Endometrial microvascular endothelial cells (primary cell): ENCODE measurements around the gene ARHGEF40. TPM values are rescaled to one million over a fixed set of nuclear protein-coding genes. Genes with fewer than 3 reads are reported as not detected.

Experiments
- in situ Hi-C: cut with HindIII; loops from 2 replicates; pipeline ENCODE4 v1.10.0; 2017; ENCODE audit warnings: low sequenced_read_pairs, low pct_unique_long_range_greater_than_20kb; ENCODE audit errors: inconsistent ontology term
- total RNA-seq: library from RNA; depleted of rRNA; stranded (reverse); fragments of >200 nt; gene quantifications from one replicate; pipeline ENCODE4 v1.2.3, GENCODE V29; 2015; ENCODE audit errors: inconsistent ontology term

The ARHGEF40 gene
- total RNA-seq, 1 donor from 2014 or later = 2.9 TPM

GRCh38 chr14:21091821-21092272 lies 21.7 kb downstream of the ARHGEF40 start:
- in situ Hi-C loops = no loop called here

DNA sequence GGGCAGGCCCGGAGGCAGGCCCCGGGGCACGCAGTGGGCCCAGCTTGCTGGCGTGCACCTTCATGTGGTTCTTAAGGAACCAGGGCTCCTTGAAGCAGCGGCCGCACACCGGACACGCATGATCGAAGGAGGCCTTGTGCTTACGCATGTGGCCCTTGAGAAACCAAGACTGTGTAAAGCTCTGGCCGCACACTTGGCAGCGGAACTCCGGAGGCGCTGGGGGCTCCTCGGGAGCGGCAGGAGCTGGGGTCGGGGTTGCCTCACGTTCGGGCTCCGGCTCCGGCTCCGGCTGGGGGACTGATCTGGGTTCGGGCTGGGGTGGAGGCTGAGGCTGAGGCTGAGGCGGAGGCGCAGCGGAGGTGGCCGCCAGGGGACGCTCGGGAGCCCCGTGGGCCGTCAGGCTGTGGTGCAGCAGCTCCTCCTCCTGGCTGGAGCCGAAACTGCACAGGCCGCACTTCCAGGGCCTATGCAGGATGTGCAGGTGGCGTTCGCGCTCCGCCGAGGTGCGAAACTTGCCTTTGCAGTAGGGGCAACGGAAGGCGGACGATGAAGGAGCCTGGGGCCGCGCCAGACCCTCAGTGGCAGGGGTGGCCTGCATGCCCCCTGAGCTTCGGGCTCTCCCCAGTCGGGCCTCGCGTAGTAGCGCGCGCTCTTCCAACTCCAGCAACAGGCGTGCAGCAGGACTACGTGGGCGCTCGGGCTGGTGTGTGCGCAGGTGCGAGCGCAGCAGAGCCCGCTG lies 22.3 kb downstream of the ARHGEF40 start:
- in situ Hi-C loops = no loop called here

DNA sequence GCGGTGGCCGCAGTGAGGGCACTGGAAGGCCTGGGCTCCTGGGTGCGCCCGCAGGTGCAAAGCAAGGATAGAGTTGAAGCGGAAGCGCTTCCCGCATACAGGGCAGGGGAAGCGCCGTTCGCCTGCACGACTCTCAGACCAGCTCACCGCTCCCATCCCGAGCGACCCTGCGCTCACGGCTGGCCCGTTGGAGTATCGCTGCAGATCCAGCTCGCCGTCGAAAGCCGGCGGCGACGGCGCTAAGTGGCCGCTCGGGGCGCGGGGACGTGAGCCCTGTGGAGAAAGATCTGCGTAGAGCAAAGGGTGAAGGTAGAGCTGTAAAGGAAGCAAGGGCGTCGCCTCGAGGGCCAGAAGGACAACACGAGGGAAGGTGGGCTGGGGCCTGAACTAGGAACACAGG lies 22.9 kb downstream of the ARHGEF40 start:
- in situ Hi-C loops = no loop called here

GRCh38 chr14:21093769-21094681 lies 23.9 kb downstream of the ARHGEF40 start:
- in situ Hi-C loops = no loop called here

DNA sequence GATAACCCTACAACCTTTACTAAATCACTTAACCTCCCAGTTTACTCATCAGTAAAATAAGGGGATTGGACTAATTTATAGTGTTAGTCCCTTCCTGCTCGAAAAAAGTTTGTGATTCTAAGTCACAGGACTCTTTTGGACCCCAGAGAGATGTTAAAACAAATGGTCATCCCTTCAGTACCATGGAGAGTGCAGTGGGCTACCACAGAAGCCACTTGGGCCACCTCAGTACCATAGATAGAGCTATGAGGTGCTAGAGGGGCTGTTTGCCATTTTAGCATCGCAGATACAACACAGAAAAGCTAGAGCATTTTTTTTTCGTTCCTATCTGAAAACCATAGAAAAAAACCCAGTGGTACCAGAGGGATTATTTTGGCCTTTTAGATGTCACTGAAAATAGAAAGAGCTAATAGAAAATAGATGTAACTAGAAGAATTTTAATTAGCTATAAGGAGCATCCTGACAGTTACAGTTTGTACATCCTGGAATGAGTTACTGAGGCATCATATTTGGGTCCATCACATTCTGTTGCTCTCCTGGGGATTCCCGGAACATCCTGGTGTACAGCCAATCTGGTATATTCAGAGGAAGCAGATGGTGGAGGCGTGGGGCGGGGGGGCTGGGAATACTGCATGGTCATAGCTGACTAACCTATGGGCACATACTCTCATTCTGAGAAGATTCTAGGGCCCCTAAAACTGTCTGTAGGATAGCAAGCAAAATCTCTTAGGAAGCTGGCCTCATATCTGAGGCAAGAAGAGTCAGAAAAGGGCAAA lies 25.5 kb downstream of the ARHGEF40 start:
- in situ Hi-C loops = no loop called here

DNA sequence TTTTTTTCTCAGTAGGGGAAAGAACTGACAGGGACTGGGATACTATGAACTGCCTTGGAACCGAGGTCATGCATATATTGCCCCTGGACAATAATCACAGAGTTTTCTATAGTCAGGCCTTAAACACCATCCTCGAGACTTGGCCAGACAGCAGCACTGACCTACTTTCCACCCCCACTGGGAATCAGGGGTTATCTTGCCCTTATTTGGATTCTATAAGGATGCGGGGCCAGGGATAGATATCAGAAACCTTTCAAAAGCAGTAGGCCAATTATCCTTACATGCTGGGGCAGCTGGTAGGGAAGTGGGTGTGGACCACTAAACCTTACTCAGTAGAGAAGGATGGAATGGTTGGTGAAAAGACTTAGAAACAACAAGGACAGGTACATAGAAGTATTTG lies 26.3 kb downstream of the ARHGEF40 start:
- in situ Hi-C loops = no loop called here

- in situ Hi-C loops = no loop called here
Observed at GRCh38 chr14:21096978-21097635, 27.0 kb downstream of the ARHGEF40 start.

DNA sequence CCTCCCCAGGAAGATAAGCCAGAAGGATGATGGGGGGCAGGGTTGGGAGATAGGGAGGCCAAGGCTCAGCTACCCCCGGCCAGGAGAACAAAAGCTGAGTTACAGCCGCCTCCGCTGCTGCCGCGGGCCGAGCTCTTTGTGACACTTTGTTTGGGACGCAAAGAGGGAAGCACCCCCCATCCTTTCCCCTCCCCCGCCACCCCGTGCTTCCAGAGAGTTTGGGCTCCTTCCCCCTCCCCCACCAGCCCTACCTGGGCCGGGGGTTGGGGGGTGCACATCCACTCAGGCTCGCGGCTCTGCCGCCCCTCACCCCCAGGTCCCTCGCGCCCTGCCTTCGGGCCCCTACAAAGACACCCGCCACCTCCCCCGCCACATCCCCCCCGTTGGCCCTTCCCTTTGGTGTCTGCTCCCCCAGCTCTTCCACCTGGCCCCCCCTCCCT lies 27.6 kb downstream of the ARHGEF40 start:
- in situ Hi-C loops = no loop called here

DNA sequence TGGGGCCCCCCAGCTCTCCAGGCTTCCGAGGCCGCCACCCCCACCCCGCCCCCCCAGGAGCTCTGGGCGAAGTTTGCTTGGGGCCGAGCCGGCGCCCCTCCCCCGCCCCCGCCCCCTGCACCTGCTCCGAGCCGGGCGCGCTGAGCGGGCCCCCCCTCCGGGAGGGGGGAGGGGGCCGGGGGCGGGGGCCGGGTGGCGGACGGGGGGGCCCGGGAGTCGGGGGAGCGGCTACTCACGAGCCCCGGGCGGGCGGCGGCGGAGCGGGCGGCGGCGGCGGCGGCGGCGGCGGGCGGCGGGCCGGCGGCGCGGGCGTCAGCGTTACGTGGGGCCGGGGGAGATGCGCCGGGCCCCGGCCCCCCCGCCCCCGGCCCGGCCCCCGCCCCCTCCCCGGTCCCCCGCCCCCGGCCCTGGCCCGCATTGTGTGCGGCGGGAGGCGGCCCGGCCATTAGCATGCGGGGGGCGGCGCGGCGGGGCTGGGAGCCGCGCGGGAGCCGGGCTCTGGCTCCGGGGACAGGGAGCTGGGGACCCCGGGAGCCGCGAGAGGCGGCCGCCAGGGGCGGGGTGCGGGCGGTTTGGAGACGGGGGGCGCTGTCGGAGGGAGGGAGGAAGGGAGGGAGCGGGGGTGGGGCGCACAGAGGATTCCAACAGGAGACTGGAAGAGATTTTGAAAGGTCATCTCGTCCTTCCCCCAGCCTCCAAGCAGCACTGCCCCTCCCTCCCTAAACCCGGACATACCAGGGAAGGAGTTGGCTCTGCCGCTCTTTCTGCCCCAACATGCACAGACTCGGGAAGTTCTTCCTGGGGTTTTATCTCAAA lies 28.2 kb downstream of the ARHGEF40 start, which contains the start of gene ZNF219:
Gene ZNF219, minus strand, starts transcription at position 580 of the 816 bp plus-strand sequence. CDS start 5,064 bp downstream, outside the sequence.
- in situ Hi-C loops = no loop called here

- in situ Hi-C loops = no loop called here
Observed at GRCh38 chr14:21098892-21099595, 28.9 kb downstream of the ARHGEF40 start.

- in situ Hi-C loops = no loop called here
Observed at GRCh38 chr14:21099596-21099985, 29.5 kb downstream of the ARHGEF40 start.

DNA sequence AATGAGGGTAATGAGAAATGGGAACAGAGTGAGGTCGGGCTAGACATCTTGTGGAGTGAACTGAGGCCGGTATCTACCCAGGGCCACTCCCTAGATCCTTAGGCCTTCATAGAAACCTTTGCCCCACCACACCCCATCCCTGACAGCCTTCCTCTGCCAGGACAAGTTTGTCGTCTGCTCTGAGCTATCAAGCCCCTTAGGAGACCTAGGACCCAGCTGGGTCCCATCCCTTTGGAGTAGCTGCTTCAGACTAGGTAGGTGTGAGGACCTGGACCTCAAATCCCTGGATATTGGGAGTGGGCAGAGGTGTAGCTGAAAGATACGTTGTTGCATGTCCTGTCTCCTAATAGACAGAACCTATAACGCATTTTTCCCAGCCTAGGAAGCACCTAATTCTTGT lies 30.8 kb downstream of the ARHGEF40 start, which contains the start of gene TMEM253:
Gene TMEM253, plus strand, starts transcription at position 136 of the 400 bp plus-strand sequence. CDS start 278 bp downstream, outside the sequence.
- in situ Hi-C loops = no loop called here

DNA sequence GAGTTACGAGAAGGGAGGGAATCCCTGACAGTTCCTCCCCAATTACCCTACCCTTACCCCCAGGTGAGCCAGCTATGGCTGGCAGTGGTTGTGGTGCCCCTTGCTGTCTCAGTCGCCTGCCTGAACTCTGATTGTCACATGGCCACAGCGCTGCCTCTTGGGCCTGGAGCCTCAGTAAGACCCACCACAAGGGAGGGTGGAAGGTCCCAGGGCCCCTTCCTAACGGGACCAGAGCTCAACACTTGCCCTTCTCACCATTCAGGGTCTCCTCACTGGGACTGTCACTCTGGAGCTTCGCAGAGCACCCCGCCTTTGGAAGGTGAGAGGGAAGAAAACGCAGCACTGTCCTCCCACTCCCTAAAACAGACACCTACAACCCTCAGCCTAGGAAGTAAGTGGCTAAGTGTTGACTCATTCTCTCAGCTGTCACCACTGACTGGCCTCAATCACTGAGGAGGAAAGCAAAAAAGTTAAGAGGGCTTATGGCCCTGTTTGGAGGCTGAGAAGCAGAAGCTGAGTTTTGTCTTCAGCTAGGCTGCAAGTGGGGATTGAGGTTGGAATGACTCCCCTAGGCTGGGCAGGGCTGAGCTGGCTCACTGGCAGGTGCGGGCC lies 31.8 kb downstream of the ARHGEF40 start:
- in situ Hi-C loops = no loop called here

DNA sequence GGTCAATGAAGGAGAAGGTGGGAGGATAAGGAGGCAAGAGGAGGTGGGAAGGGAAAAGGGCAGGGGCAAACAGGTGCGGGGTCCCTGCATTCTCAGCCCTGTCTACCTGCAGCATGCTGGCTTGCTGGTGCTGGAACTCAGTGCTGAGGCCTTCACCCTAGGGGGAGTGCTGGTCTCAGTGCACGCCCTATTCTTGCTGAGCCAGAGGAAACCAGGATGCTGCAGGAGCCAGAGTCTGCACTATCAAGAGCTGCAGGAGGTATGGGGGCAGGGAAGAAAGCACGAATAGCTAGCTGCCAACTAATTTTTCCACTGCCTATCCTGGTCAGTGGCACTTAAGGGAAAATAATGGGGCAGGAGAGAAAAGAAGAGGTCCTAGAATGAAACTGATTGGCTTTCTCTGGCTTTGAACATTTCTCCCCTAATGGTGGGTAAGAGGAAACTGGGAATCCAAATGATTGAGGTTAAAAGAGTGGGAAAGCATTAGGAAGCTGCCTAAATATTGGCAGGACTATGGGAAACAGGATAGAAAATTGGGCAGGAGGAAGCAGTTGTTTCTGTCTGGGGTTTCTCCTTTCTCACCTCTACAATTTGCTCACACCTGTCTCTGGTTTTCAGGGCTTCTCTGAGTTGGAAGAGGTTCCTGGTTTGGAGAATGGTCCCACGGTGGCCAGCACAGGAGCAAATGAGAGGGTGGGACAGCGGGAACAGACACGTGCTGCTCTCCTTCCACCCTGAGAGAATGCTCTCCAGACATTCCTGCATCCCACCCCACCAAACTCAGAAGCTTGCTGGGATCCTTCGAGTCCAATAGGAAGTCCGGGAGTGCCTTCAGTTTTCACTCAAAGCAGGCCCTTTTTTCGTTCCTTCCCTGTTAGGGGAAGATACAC lies 32.7 kb downstream of the ARHGEF40 start:
- in situ Hi-C loops = no loop called here

GRCh38 chr14:21103411-21103709 lies 33.3 kb downstream of the ARHGEF40 start:
- in situ Hi-C loops = no loop called here
